HCT116 (cell line): ENCODE results near the gene OSCP1. TPM values are rescaled to one million over a fixed set of nuclear protein-coding genes. Genes with fewer than 3 reads are reported as not detected.

Experiments
- ATAC-seq: fragments of 200-7000 bp; cut with Tn5 transposase; 2 replicates; pipeline ENCODE4 v1.9.1; 2020; ENCODE audit warnings: mild to moderate bottlenecking, moderate library complexity
- BruUV-seq: library from RNA; stranded (reverse); fragments of 400-500 nt; replicated peaks from 2 replicates; lab custom pipeline; 2021; lab: Mats Ljungman, UMichigan
- CTCF ChIA-PET: fragments of 300-600 bp; sonication (Branson Sonifier 250); formaldehyde crosslinking; loops from one replicate; lab custom pipeline; 2021; ENCODE audit warnings: antibody characterized with exemption; lab: Charles Lee
- POLR2A ChIA-PET: fragments of 300-600, 350-600 bp; sonication (Branson Sonifier 250); formaldehyde crosslinking; loops from one replicate; lab custom pipeline; 2021; ENCODE audit warnings: antibody characterized with exemption; lab: Charles Lee
- RAD21 ChIA-PET, 2 experiments: fragments of 300-600 bp; sonication (Branson Sonifier 250); formaldehyde crosslinking; loops; one replicate each; lab custom pipeline; 2023; ENCODE audit warnings: low total read pairs in 2 of 2; ENCODE audit not compliant: uncharacterized antibody in 2 of 2, unreplicated experiment in 2 of 2, low non-redundant PET in 1 of 2; lab: Charles Lee
- DNase-seq: peaks from one replicate; pipeline ENCODE4 v3.0.0-alpha.2; 2010; ENCODE audit warnings: low read depth, low spot score
- H2AFZ ChIP-seq: fragments of 200-600 bp; shearing (Covaris generic), sonication (generic); 2 replicates; pipeline ENCODE4 v1.6.1; 2017; ENCODE audit warnings: low read depth, mixed run types, mixed read lengths, antibody characterized with exemption, low read length; ENCODE audit not compliant: poor library complexity, severe bottlenecking
- H3K27ac ChIP-seq: 2 replicates; pipeline ENCODE4 v1.5.1; 2012; ENCODE audit warnings: low read depth, low read length
- H3K27me3 ChIP-seq: fragments of 200-600 bp; sonication (generic); 2 replicates; pipeline ENCODE4 v1.6.1; 2016; ENCODE audit warnings: mixed run types, low read length, mixed read lengths; ENCODE audit not compliant: insufficient read depth
- H3K36me3 ChIP-seq, 2 experiments: fragments of 200-500 bp in 1 of 2; fragments of 200-600 bp in 1 of 2; sonication (Bioruptor generic) in 1 of 2; sonication (generic) in 1 of 2; 2 replicates each; pipeline versions ENCODE4 v1.5.1 to v1.6.1; 2014 to 2016; ENCODE audit warnings: low read length in 2 of 2, inconsistent platforms in 1 of 2, mixed read lengths in 1 of 2, mixed run types in 1 of 2; ENCODE audit not compliant: insufficient read depth in 2 of 2, control insufficient read depth in 1 of 2
- H3K4me1 ChIP-seq, 2 experiments: fragments of 200-600 bp in 1 of 2; sonication (generic) in 1 of 2; 2 replicates each; pipeline versions ENCODE4 v1.5.1 to v1.6.1; 2012 to 2017; ENCODE audit warnings: low read length in 2 of 2, inconsistent platforms in 1 of 2, mild to moderate bottlenecking in 1 of 2, mixed read lengths in 1 of 2, mixed run types in 1 of 2, moderate library complexity in 1 of 2; ENCODE audit not compliant: insufficient read depth in 2 of 2, control insufficient read depth in 1 of 2
- H3K4me2 ChIP-seq: fragments of 200-600 bp; sonication (generic); 2 replicates; pipeline ENCODE4 v1.6.1; 2017; ENCODE audit warnings: mixed run types, low read length, mixed read lengths
- H3K4me3 ChIP-seq, 2 experiments: fragments of 200-600 bp in 1 of 2; sonication (generic) in 1 of 2; replicated peaks in 1 of 2; 2 replicates each; pipeline ENCODE4 v1.5.1; 2011 to 2016; ENCODE audit warnings: low read length in 2 of 2, control low read depth in 1 of 2, low read depth in 1 of 2, mild to moderate bottlenecking in 1 of 2, mixed read lengths in 1 of 2, mixed run types in 1 of 2
- H3K79me2 ChIP-seq: fragments of 200-600 bp; sonication (generic); 2 replicates; pipeline ENCODE4 v1.6.1; 2017; ENCODE audit warnings: mild to moderate bottlenecking, mixed run types, low read length, moderate library complexity, mixed read lengths; ENCODE audit not compliant: insufficient read depth
- H3K9ac ChIP-seq: fragments of 200-600 bp; sonication (generic); 2 replicates; pipeline ENCODE4 v1.6.1; 2016; ENCODE audit warnings: low read length, mixed read lengths
- H3K9me2 ChIP-seq: fragments of 200-600 bp; sonication (generic), shearing (Covaris generic); 2 replicates; pipeline ENCODE4 v1.6.1; 2017; ENCODE audit warnings: mixed run types, mild to moderate bottlenecking, moderate library complexity; ENCODE audit not compliant: insufficient read depth
- H3K9me3 ChIP-seq, 2 experiments: fragments of 200-500 bp in 1 of 2; fragments of 200-600 bp in 1 of 2; sonication (Bioruptor generic) in 1 of 2; sonication (generic) in 1 of 2; 2 replicates each; pipeline ENCODE4 v1.6.1; 2014 to 2017; ENCODE audit warnings: low read length in 2 of 2, mixed read lengths in 2 of 2, inconsistent platforms in 1 of 2, low read depth in 1 of 2, mild to moderate bottlenecking in 1 of 2, mixed run types in 1 of 2, moderate library complexity in 1 of 2; ENCODE audit not compliant: control insufficient read depth in 1 of 2, insufficient read depth in 1 of 2
- H4K20me1 ChIP-seq: fragments of 200-600 bp; sonication (generic), shearing (Covaris generic); 2 replicates; pipeline ENCODE4 v1.6.1; 2017; ENCODE audit warnings: mixed run types, mild to moderate bottlenecking, moderate library complexity; ENCODE audit not compliant: insufficient read depth
- CBX3 ChIP-seq: IDR thresholded peaks from 2 replicates; pipeline ENCODE4 v1.6.1; 2012; ENCODE audit warnings: low read depth
- EGR1 ChIP-seq: IDR thresholded peaks from 2 replicates; pipeline ENCODE4 v1.6.1; 2012; ENCODE audit warnings: low read depth
- POLR2A ChIP-seq: IDR thresholded peaks from 2 replicates; pipeline ENCODE4 v1.7.0; 2011; ENCODE audit warnings: borderline replicate concordance; ENCODE audit not compliant: insufficient read depth, insufficient read length; ENCODE audit errors: extremely low read depth
- SIN3A ChIP-seq: IDR thresholded peaks from 2 replicates; pipeline ENCODE4 v1.6.1; 2012; ENCODE audit warnings: low read depth
- SP1 ChIP-seq: IDR thresholded peaks from 2 replicates; pipeline ENCODE4 v1.6.1; 2012; ENCODE audit warnings: low read depth
- TCF7L2 ChIP-seq: IDR thresholded peaks from 2 replicates; pipeline ENCODE4 v1.7.0; 2011; ENCODE audit warnings: borderline replicate concordance, inconsistent platforms; ENCODE audit not compliant: insufficient read depth, insufficient read length; ENCODE audit errors: extremely low read depth
- YY1 ChIP-seq: IDR thresholded peaks from 2 replicates; pipeline ENCODE4 v1.6.1; 2011; ENCODE audit warnings: low read length, low read depth, moderate library complexity, mild to moderate bottlenecking; ENCODE audit not compliant: insufficient replicate concordance; ENCODE audit errors: extremely low read depth
- ZFX ChIP-seq: fragments of 450-650 bp; IDR thresholded peaks from 2 replicates; pipeline ENCODE4 v1.6.1; 2017
- ZNF274 ChIP-seq: fragments of 200-500 bp; sonication (Bioruptor generic); IDR thresholded peaks from 2 replicates; pipeline ENCODE4 v1.6.1; 2014; ENCODE audit warnings: mild to moderate bottlenecking, low read depth, low read length, inconsistent platforms
- intact Hi-C: fragments of 100-400 bp; cut with micrococcal nuclease; formaldehyde crosslinking; loops from 2 replicates; pipeline ENCODE4 v1.10.0; 2022
- total RNA-seq: library from RNA; stranded (reverse); gene quantifications from one replicate; pipeline ENCODE4 v1.2.1, GENCODE V29; 2021; ENCODE audit not compliant: unreplicated experiment
- TF ChIP-seq, protein P1 (sequence below): IDR thresholded peaks from 2 replicates; pipeline ENCODE4 v1.6.1; 2011; ENCODE audit warnings: mild to moderate bottlenecking, low read length, moderate library complexity; ENCODE audit not compliant: insufficient replicate concordance; ENCODE audit errors: extremely low read depth
- TF ChIP-seq, protein P2 (sequence below): IDR thresholded peaks from 2 replicates; pipeline ENCODE4 v1.6.1; 2012
- TF ChIP-seq, protein P3 (sequence below): IDR thresholded peaks from 2 replicates; pipeline ENCODE4 v1.6.1; 2012; ENCODE audit warnings: low read depth

Gene OSCP1
- total RNA-seq, 1 experiment from 2014 or later, result 4.1 TPM

DNA sequence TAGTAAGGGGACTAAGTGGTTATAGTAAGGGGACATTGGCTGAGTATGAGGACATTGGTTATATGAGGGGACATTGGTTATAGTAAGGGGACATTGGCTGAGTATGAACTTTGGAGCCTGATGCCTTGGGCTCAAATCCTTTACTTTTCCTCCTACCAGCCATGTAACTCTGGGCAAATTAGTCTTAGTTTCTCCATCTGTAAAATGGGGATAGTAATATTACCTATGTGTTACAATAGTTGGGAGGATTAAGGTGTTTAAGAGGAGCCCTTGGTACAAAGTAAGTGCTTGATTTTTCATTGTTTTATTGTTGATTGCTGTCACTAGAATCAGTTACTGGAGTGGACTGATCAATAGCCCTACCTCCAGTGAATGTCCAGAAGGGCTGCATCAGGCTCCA, 2.8 kb downstream of the OSCP1 start (continued):
- TF ChIP-seq, protein P1, sequence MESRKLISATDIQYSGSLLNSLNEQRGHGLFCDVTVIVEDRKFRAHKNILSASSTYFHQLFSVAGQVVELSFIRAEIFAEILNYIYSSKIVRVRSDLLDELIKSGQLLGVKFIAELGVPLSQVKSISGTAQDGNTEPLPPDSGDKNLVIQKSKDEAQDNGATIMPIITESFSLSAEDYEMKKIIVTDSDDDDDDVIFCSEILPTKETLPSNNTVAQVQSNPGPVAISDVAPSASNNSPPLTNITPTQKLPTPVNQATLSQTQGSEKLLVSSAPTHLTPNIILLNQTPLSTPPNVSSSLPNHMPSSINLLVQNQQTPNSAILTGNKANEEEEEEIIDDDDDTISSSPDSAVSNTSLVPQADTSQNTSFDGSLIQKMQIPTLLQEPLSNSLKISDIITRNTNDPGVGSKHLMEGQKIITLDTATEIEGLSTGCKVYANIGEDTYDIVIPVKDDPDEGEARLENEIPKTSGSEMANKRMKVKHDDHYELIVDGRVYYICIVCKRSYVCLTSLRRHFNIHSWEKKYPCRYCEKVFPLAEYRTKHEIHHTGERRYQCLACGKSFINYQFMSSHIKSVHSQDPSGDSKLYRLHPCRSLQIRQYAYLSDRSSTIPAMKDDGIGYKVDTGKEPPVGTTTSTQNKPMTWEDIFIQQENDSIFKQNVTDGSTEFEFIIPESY, result no peak
- TF ChIP-seq, protein P2, sequence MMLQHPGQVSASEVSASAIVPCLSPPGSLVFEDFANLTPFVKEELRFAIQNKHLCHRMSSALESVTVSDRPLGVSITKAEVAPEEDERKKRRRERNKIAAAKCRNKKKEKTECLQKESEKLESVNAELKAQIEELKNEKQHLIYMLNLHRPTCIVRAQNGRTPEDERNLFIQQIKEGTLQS, result no peak
- TF ChIP-seq YY1 (no peak), ZNF274 (no peak), SIN3A (no peak)

DNA sequence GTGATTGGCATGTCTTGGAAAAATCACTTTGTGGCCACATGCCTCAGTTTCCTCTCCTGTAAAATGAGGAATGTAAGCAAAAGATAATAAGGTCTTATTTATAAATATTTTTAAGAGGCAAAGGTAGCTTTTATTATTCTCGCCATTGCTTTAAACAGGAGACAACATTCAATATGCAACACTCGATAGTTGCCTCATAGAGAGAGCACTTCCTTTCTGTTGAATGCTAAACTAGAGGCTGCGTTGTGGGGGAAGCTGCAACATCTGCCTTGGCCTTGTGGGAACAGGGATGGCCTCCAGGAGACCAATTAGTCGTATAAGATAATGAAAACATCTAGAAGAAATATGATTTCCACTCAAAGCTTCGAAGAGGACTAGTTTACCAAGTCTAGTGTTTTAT, 3.5 kb downstream of the OSCP1 start:
- Histone ChIP-seq H3K27ac (no peak overlapping the region), H3K4me3 (no peak overlapping the region), H2AFZ (no peak overlapping the region), H3K9ac (no peak overlapping the region), H3K27me3 (no peaks in the 10 kb centered on the region), H3K9me3 (no peaks in the 10 kb centered on the region), H3K4me2 (no peak overlapping the region), H3K36me3 (no peaks in the 10 kb centered on the region), H4K20me1 (no peaks in the 10 kb centered on the region), H3K9me2 (no peaks in the 10 kb centered on the region), H3K79me2 (no peaks in the 10 kb centered on the region), H3K4me1 (peaks cover 3 to 20% of the 10 kb centered on the region in 2 experiments; a peak in 2 of 4 replicates)
- TF ChIP-seq TCF7L2 (no peak), SP1 (no peak), POLR2A (no peak), ZFX (no peak), EGR1 (no peak), CBX3 (no peak), ZNF274 (no peak)
- TF ChIP-seq, protein P3, sequence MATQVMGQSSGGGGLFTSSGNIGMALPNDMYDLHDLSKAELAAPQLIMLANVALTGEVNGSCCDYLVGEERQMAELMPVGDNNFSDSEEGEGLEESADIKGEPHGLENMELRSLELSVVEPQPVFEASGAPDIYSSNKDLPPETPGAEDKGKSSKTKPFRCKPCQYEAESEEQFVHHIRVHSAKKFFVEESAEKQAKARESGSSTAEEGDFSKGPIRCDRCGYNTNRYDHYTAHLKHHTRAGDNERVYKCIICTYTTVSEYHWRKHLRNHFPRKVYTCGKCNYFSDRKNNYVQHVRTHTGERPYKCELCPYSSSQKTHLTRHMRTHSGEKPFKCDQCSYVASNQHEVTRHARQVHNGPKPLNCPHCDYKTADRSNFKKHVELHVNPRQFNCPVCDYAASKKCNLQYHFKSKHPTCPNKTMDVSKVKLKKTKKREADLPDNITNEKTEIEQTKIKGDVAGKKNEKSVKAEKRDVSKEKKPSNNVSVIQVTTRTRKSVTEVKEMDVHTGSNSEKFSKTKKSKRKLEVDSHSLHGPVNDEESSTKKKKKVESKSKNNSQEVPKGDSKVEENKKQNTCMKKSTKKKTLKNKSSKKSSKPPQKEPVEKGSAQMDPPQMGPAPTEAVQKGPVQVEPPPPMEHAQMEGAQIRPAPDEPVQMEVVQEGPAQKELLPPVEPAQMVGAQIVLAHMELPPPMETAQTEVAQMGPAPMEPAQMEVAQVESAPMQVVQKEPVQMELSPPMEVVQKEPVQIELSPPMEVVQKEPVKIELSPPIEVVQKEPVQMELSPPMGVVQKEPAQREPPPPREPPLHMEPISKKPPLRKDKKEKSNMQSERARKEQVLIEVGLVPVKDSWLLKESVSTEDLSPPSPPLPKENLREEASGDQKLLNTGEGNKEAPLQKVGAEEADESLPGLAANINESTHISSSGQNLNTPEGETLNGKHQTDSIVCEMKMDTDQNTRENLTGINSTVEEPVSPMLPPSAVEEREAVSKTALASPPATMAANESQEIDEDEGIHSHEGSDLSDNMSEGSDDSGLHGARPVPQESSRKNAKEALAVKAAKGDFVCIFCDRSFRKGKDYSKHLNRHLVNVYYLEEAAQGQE, result no peak
- TF ChIP-seq, protein P2, result no peak
- POLR2A ChIA-PET, result no interaction called here
- RAD21 ChIA-PET, result no interaction called here
- ATAC-seq (no peak), DNase-seq (no peak)
- intact Hi-C loops, result no loop called here
- CTCF ChIA-PET, result no interaction called here
- no TSS peak for BruUV-seq
